Stimulated activated CD8-positive, alpha-beta memory T cell treated with anti-CD3 and anti-CD28 coated beads, Interleukin-4, amount 100 ng/mL, for 48 hours (primary cell): Measurements from ENCODE around the gene COPS4.
"Not testable (repeated sequence)": the region's sequence is repeated elsewhere in the genome, so short reads cannot be mapped to it uniquely, and the experiment has no call there.

Experiments
- DNase-seq: peaks from one replicate; pipeline ENCODE4 v3.0.0-alpha.2; 2020

COPS4 gene

GRCh38 chr4:83024233-83024632, 10.8 kb upstream of the COPS4 start:
- no peak for DNase-seq

GRCh38 chr4:83025563-83025962, 9.4 kb upstream of the COPS4 start:
- no peak for DNase-seq

GRCh38 chr4:83028976-83029375, 6.0 kb upstream of the COPS4 start:
- DNase-seq = no peak

DNA sequence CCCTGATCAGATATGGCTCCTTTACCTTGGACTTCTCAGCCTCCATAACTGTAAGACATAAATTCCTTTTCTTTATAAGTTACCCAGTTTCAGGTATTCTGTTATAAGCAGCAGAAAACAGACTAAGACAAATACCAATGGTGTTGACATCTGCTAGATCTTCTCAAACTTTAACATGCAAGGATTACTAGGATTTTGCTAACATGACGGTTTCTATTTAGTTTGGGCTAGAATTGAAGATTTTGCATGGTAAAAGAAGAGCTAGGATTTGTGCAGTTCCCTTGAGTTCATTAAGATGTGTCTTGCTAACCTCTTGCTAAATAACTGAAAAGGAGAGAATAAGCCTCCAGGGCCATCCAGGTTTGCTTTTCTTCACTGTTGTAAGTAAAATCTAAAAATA, 5.3 kb upstream of the COPS4 start:
- DNase-seq = no peak

DNA sequence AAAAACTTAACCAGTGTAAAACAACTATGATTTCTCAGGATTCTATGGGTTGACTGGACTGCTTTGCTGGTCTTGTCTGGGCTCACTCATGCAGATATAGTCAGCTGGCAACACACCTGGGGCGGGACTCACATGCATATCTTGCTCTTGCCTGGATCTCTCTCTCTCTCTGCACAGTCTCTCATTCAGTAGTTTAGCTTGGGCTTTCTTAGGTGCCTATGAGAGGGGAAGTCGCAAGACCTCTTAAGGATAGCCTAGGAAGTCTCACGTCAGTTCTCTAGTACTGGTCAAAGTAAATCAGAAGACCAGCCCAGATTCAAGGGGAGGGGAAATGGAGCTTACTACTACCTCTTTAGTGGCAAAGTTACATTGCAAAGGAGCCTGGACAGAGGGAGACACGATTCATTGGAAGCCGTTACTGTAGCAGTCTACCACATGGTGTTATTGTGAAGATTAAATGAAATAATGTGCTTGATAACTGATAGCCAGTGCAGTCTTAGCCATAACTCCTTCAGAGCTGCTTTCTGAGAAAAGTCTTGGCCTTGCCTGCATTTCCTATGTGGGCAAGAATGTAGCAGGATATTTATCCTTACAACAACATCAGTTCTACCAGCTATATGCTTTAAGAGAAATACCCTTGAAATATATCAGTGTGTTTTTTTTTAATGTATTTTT, 2.1 kb downstream of the COPS4 start:
- no peak for DNase-seq

GRCh38 chr4:83040269-83040668, 5.3 kb downstream of the COPS4 start:
- no peak for DNase-seq

GRCh38 chr4:83043157-83043556, 8.2 kb downstream of the COPS4 start:
- not testable (repeated sequence) for DNase-seq

GRCh38 chr4:83043801-83044407, 8.9 kb downstream of the COPS4 start:
- DNase-seq = no peak

DNA sequence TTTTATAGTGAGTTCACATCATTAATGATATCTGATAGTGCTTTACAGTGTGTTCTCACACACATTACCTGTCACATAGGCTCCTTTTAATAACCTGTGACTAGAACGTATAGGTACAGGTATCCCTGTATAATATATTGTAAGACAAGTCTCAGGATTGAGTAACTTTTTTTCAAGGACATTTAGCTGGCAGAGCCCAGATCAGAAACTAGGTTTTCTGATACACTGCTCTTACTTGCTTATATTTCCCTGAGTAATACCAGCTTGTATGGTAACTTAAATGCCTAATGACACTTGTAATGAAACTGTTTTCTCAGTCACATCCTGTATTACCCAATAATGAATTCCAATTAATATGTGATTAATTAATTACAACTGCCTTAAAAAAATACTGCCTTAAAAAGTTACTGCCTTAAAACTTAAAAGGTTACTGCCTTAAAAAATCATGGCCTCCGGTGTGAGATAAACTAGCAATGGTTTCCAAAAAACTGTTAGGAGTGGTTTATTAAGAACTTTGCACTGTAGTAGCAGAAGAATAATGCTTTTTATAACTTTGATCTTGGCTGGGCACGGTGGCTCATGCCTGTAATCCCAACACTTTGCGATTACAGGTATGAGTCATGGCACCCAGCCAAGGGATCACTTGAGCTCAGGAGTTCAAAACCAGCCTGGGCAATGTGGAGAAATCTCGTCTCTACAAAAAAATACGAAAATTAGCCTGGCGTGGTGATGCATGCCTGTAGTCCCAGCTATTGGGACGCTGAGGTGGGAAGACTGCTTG, 11.9 kb downstream of the COPS4 start:
- no peak for DNase-seq

DNA sequence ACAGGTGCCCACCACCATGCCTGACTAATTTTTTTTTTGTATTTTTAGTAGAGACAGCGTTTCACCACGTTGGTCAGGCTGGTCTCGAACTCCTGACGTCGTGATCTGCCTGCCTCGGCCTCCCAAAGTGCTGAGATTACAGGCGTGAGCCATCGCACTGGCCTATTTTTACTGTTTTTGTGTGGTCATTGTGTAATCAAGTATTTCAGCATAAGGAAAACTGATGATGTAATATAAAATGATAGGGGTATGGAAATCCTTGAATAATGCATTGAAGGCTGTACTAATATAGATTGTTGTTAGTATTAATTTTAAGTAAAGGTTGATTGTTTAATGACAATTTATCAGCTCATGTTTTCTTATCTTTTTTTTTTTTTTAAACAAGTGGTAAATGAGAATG, 13.8 kb downstream of the COPS4 start:
- DNase-seq = not testable (repeated sequence)

DNA sequence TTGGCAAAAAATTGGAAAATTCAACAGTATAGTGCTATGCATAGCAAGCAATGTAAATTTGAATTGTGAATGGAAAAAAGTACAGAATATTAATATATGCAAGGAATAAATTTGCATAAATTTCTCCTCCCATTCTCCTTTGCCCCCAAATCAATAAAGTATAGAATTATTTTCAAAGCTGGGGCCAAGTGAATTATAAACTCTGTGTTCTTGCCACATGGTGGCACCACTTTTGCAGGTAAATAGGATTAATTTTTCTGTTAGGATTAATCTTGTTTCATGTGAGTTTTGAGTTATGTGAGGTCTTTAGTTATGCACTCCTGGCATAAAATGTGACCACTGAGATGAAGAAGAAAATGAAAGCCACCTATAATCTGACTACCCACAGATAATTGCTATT, 19.9 kb downstream of the COPS4 start:
- DNase-seq = no peak

DNA sequence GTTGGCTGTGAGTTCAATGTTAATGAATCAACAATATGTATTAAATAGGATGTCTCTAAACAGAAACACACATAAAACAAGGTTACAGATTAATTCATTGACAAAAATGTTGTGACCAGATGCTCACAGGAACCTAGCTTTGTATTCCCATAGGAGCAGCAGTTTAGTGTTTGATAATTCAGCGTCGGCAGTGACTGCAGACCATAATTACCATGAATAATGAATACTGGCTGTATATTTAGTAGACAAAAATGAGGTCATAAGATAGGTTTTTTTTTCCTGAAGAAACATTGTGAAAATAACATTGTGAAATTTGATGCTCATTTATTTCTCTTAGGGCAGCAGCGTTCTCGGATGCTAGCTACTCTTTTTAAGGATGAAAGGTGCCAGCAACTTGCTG, 27.8 kb downstream of the COPS4 start:
- no peak for DNase-seq

DNA sequence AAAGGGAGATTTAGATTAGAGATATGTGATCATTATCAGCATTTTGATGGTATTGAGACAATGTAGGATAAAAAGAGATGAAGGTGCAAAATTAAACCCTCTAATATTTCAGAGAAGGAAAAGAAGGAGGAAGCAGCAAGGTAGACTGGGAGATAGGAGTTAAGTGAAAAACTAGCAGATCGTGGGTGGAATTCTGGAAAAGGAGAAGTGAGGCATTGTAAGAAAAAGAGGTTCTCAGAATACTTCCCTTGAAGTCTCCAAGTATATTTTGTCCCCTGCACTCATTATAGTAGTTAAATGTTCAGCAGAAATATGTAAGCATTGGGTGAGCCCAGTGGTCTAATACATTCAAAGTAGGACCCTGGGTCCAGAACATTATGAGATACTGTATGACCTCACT, 30.3 kb downstream of the COPS4 start:
- no peak for DNase-seq

DNA sequence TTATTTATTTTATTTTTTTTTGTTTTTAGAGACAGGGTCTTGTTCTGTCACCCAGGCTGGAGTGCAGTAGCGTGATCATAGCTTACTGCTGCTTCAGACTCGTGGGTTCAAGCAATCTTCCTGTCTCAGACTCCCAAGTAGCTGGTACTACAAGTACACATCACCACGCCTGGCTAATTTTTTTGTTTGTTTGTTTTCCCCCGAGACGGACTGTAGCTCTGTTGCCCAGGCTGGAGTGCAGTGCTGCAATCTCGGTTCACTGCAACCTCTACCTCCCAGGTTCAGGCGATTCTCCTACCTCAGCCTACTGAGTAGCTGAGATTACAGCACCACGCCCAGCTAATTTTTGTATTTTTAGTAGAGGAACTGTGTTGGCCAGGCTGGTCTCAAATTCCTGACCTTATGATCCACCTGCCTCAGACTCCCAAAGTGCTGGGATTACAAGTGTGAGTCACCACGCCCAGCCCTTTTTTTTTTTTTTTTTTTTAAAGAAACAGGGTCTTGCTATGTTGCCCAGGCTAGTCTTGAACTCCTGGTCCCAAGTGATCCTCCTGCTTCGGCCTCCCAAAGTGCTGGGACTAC, 32.2 kb downstream of the COPS4 start:
- DNase-seq = no peak

DNA sequence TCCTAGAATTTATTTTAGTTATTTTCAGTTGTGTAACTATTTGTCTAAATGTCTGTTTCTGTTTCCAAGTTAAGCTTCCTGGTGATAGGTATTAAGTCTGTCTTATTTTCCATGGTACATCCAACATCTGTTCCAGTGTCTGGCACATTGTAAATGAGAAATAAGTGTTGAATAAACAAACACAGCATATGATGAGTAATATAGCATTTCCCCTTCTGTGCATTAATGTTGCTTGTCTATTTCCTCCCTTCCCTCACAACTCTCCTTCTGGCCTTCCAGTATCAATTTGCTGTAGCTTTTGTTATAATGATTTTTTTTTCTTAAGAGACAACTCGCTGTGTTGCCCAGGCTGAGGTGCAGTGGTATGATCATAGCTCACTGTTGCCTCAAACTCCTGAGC, 36.1 kb downstream of the COPS4 start:
- DNase-seq = no peak

- peak; percentile 41 for DNase-seq
These were observed 39.2 kb downstream of the COPS4 start for GRCh38 chr4:83074086-83074704.

GRCh38 chr4:83074783-83075182, 39.8 kb downstream of the COPS4 start:
- DNase-seq = peak; percentile 50

- DNase-seq = no peak
These were observed 40.5 kb downstream of the COPS4 start for GRCh38 chr4:83075311-83076095.

DNA sequence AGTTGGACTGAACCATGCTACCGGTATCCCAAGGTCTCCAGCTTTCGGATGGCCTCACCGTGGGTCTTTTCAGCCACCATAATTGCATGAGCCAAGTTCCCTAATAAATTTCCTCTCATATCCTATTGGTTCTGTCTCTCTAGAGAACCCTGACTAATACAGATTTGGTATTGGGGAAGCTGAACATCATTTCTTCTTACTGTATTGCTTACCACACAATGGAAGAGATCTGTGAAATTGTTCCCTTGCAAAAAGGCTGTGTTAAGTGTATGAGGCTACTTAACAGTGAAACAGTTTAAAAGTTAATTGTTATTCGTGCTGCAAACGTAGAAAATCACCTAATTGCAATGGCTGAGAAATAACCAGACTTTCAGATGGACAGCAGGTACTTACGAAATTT, 45.6 kb downstream of the COPS4 start:
- no peak for DNase-seq

DNA sequence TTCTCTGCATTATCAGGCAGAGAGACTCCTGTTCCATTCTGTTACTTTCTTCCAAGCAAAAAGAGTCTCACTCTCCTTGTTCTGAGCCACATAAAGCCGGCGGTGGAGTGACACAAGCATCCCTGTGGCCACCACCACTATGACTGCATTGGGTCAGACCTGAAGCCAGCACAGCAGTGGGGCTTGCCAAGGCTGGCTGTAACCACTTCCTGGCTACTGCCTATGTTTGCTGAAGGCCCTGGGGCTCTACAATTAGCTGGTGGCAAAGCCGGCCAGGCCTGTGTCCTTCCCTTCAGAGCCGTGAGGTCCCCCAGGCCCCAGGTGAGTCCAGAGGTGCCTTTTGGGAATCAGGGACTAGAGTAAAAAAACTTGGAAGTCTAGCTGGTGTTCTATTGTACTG, 47.8 kb downstream of the COPS4 start:
- no peak for DNase-seq

DNA sequence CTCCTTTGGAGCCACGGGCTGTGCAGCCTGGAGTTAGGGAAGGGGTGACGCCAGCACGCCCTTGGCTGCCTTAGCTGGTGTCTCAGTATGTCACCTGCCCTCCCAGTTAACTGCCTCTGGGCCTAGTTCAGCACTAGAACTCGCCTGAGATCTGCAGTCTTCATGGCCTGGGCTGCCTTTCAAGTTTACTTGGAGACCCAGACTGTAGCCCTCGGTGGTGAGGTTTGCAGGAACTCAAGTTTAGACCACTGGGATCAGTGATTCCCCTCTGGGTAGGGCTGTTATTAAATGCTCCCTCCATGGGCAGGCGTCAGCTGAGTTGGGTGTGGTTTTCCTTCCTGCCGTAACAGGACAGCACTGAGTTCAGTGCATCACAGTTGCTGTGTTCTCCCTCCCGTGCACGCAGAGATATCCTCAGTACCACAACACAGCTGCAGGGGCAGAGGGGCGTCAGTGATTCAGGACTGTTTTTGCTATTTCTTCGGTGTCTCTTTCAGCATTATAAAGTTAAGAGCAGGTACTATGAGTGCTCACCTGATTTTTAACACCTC, 49.0 kb downstream of the COPS4 start:
- DNase-seq = peak; percentile 52

DNA sequence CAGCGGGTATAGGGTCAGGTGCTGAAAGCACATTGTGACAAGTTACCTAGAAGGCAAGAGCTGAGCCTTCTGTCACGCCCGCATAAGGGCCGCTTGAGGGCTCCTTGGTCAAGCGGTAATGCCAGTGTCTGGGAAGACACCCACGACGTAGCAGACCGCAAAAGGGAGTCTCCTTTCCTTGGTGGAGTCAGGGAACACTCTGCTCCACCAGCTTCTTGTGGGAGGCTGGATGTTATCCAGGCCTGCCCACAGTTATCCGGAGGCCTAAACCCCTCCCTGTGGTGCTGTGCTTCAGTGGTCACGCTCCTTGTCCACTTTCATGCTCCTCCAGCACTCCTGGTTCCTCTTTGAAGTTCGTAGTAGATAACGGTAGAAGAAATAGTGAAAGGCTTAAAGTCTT, 50.0 kb downstream of the COPS4 start:
- DNase-seq = not testable (repeated sequence)
